GM21717 (cell line): Measurements from ENCODE around the gene CSF1.
"Not testable (repeated sequence)": the region's sequence is repeated elsewhere in the genome, so short reads cannot be mapped to it uniquely, and the experiment has no call there.

Experiments
- ATAC-seq: cut with Tn5 transposase; IDR thresholded peaks from one replicate; pipeline ENCODE4 v1.9.1; 2021; ENCODE audit warnings: mild to moderate bottlenecking, moderate library complexity; ENCODE audit not compliant: unreplicated experiment

CSF1 gene

GRCh38 chr1:109917768-109918606 lies 7.3 kb downstream of the CSF1 start:
- no peak for ATAC-seq

DNA sequence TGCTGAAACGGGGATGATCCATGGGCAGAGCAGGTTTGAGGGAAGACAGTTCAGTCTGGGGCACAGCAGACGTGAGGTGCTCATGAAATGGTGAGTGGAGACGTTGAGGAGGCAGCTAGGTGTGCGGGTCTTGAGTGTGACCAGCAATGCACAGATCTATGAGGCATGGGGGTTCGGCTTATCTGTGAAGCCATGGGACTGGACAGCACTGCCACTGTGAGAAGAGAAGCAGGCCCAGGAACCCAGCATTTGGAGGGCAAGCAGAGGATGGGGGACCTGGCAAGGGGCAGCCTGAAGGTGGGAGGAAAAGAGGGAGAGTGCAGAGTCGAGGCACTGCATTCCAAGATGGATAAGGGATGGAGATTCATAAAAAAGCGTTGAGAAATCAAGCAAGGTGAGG lies 8.0 kb downstream of the CSF1 start:
- ATAC-seq = no peak

DNA sequence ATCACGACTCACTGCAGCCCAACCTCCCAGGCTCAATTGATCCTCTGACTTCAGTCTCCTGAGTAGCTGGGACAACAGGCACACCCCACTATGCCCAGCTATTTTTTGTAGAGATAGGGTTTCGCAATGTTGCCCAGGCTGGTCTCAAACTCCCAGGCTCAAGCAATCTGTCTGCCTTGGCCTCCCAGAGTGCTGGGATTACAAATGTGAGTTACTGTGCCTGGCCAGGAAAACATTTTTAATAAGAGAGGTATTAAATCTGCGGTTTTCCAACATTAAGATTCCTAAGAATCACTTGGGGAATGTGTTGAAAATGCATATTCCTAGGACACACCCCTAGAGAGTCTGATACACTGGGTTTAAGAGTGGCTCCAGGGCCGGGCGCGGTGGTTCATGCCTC lies 8.7 kb downstream of the CSF1 start:
- ATAC-seq = no peak

- not testable (repeated sequence) for ATAC-seq
These were observed 9.7 kb downstream of the CSF1 start for GRCh38 chr1:109920391-109920790.

GRCh38 chr1:109922326-109922725 lies 11.7 kb downstream of the CSF1 start:
- no peak for ATAC-seq

GRCh38 chr1:109923131-109923945 lies 12.7 kb downstream of the CSF1 start:
- ATAC-seq = no peak

DNA sequence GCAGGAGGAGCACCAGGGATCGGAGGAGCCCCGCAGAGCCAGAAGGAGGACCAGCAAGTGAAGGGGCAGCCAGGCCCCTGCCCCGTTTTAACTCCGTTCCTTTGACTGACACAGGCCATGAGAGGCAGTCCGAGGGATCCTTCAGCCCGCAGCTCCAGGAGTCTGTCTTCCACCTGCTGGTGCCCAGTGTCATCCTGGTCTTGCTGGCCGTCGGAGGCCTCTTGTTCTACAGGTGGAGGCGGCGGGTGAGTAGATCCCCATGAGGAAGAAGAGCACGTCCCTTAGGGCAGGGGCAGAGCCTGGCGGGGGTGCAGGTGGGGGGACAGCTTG lies 13.3 kb downstream of the CSF1 start:
- ATAC-seq = no peak

DNA sequence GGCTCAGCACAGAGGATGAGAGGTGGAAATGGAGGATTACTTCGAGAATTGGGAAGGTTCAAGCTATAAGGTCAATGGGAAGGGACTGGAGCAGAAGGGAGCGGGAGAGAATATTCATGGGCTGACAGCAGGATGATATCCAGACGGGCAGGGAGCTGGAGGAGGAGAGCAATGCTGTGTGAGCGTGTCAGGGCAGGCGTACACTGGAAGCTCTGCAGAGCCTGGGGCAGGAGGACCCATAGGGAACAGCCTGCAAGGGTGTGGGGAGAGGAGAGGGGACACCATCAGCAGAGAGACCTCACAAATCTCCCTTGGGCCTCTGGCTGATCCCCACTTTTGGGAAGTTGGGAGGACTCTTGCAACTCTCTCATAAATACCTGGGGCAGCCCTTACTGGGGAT lies 13.7 kb downstream of the CSF1 start:
- no peak for ATAC-seq

DNA sequence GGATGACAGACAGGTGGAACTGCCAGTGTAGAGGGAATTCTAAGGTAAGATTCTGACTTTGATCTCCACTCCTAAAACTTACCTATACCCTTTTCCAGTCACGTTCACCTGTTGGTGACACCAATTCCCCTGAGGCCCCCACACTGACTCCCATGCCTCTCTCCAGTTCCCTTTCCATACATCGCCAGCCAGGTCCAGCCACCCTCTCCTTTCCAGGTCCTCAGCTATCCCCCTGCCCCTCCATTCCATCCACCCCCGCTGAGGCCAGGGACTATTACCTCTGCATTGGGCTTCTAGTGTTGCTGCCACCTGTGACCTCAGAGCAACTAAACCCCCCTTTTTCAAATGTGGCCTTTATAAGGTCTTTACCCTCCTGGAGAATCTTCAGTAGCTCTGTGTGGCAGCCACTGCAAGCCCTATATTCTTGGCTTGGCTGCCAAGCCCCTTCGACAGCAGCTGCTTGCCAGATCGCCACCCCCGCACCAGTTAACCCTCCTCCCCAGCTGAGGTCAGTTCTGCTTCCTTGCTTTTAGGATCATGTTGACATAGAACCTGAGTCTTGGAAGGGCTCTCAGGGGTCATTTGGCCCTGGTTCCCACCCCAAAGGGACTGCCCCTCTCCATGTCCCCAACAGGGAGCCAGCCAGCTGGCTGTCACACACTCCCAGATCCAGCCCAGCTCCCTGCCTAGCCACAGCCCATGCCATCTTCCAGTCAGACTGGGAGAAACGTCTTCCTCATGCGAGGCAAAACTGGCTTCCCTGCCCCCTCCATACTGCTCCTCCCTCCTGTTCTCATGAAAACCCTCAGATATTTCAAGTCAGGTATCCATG lies 14.7 kb downstream of the CSF1 start:
- ATAC-seq = no peak

DNA sequence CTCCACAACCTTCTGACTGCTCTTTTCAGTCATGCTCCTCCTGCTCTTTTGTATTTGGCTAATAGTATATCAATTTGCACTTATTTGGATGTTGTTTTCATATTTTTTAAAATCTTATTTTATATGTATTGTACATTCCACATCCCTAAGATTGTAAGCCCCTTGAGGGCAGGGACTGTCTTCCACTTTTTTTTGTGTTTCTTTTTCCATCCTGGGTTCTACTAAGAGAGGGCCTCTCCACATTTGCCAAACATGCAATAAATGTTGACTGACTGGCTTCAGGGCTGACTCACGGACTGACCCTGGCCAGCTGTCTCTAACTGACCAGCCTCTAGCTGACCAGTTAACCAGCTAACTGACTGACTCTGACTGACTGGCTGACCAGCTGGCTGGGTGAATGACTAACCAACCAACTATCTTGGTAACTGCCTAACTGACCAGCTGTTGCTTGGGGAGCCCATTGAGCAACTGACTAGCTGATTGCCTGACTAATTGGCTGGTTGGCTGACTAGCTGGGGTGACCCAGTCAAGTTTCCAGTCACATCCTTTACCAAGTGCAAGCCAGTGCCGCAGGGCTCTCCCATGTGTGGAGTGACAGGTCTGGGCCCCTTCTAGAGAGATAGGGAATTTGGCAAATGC lies 16.1 kb downstream of the CSF1 start:
- no peak for ATAC-seq

DNA sequence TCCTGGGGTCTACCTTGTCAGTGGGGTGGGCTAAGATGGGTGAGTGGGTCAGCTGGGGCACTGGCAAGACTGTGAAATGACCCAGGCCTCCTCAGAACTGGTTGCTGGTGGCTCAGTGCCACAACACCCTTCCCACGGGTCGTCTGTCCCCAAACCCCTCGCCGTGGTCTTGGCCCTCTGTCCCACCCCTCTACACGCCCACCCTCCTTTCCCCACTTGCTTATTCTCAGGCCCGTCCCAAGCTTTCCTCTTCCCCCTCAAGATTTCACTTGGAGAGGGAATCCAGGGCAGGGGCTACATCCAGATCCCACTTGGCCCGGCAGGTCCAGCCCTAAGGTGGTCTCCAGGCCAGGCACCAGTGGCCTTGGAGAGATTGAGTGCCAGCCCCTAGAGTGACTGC lies 16.7 kb downstream of the CSF1 start:
- no peak for ATAC-seq

DNA sequence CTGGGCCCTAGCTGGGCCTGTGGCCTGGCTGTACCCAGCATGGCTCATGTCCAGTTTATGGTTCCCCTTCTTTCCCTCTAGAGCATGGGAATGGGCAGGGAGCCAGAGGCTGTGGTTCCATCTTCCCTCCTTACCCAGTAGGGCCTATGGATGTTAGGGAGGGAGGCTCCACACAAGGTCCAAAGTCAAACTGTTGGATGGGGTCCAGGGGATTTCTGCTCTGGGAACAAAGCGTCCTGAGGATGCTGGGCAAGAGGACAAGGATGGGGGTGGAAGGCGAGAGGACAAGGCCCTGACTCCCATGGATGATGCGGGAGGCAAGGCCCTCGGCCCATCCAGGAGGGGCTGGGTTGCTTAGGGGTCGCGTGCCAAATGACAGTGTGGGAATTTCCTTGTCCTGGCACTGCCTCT lies 17.3 kb downstream of the CSF1 start:
- ATAC-seq = no peak

- ATAC-seq = no peak
These were observed 18.0 kb downstream of the CSF1 start for GRCh38 chr1:109928591-109929111.

- ATAC-seq = no peak
These were observed 18.5 kb downstream of the CSF1 start for GRCh38 chr1:109929170-109929569.

GRCh38 chr1:109929588-109930251 lies 19.1 kb downstream of the CSF1 start:
- ATAC-seq = no peak

GRCh38 chr1:109930252-109930993 lies 19.8 kb downstream of the CSF1 start:
- ATAC-seq = no peak

DNA sequence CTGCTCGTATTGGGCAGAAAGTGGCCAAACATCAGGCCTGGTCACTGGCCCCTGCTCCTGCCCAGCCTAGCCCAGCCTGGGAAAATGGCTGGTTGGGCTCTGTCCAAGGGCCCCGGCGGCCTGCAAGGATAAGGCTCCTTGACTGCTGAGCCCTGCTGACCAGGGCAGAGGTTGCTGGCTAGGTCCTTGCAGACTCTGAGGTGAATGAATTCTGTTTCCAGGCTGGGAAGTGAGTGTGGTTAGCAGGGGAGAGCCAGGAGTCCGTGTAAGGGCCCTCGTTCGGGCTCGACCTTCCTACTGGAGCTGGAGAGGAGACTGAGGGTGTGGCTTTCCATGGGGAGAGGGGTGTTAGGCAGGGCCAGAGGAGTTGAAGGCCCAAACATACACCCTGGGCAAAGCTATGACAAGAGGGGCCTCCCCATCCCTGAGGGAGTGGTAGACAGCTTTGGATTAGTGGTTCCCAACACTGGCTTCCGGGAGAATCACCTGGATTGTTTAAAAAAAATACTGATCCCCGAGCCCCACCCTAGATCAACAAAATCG lies 20.6 kb downstream of the CSF1 start:
- no peak for ATAC-seq

GRCh38 chr1:109931911-109932636 lies 21.4 kb downstream of the CSF1 start:
- no peak for ATAC-seq

GRCh38 chr1:109932679-109933078 lies 22.0 kb downstream of the CSF1 start:
- ATAC-seq = no peak
